Right kidney (tissue), 1 donor: ENCODE data around the gene PRDM12.
A peak's percentile ranks its signal among the peaks of the same experiment; 100 is the strongest.

Experiments used
- DNase-seq: peaks from one replicate; pipeline ENCODE4 v3.0.0-alpha.2; 2016

Gene PRDM12

GRCh38 chr9:130689937-130690700 is 25.7 kb downstream of the PRDM12 start:
- DNase-seq = no peak

- peak; percentile 65 for DNase-seq
These were observed 27.9 kb downstream of the PRDM12 start for GRCh38 chr9:130692321-130692720.

- peak; percentile 81 for DNase-seq
These were observed 28.7 kb downstream of the PRDM12 start for GRCh38 chr9:130693101-130693425.

- peak; percentile 89 for DNase-seq
These were observed 29.2 kb downstream of the PRDM12 start, which contains the start of gene EXOSC2 for GRCh38 chr9:130693426-130694191. EXOSC2 (plus strand) TSS chr9:130693780; CDS start chr9:130693792, 12 bp downstream.

- DNase-seq = no peak
These were observed 29.8 kb downstream of the PRDM12 start for GRCh38 chr9:130694205-130694604.

GRCh38 chr9:130696139-130696650 is 31.8 kb downstream of the PRDM12 start:
- DNase-seq = no peak

GRCh38 chr9:130696996-130697395 is 32.6 kb downstream of the PRDM12 start:
- DNase-seq = no peak

- DNase-seq = no peak
These were observed 34.1 kb downstream of the PRDM12 start for GRCh38 chr9:130698514-130698913.

- DNase-seq = no peak
These were observed 34.7 kb downstream of the PRDM12 start for GRCh38 chr9:130699047-130699446.

- peak; percentile 45 for DNase-seq
These were observed 36.9 kb downstream of the PRDM12 start for GRCh38 chr9:130701059-130702022.

- no peak for DNase-seq
These were observed 39.1 kb downstream of the PRDM12 start for GRCh38 chr9:130703501-130703900.

- peak; percentile 38 for DNase-seq
These were observed 43.0 kb downstream of the PRDM12 start for GRCh38 chr9:130707225-130707976.

- DNase-seq = no peak
These were observed 46.5 kb downstream of the PRDM12 start for GRCh38 chr9:130710822-130711352.

- DNase-seq = no peak
These were observed 47.1 kb downstream of the PRDM12 start for GRCh38 chr9:130711469-130711868.

GRCh38 chr9:130712564-130713285 is 48.3 kb downstream of the PRDM12 start:
- DNase-seq = peak; percentile 99

GRCh38 chr9:130713286-130713960 is 49.0 kb downstream of the PRDM12 start:
- DNase-seq = no peak

GRCh38 chr9:130714586-130715110 is 50.3 kb downstream of the PRDM12 start:
- DNase-seq = no peak

GRCh38 chr9:130715270-130715669 is 50.9 kb downstream of the PRDM12 start:
- no peak for DNase-seq

GRCh38 chr9:130718562-130718961 is 54.2 kb downstream of the PRDM12 start:
- no peak for DNase-seq

- DNase-seq = no peak
These were observed 56.4 kb downstream of the PRDM12 start for GRCh38 chr9:130720762-130721161.
